Neural cell (in vitro differentiated cells): ENCODE measurements around the gene RGS16. TPM values are rescaled to one million over a fixed set of nuclear protein-coding genes. Genes with fewer than 3 reads are reported as not detected.

ENCODE experiments used
- H2AFZ ChIP-seq: fragments of 200-600, 300-800 bp; sonication (generic), shearing (Covaris generic); 2 replicates; pipeline ENCODE4 v1.6.0; 2014; ENCODE audit warnings: low read depth, mild to moderate bottlenecking, antibody characterized with exemption, low read length, moderate library complexity
- H3F3A ChIP-seq: fragments of 200-600 bp; shearing (Covaris generic); 2 replicates; pipeline ENCODE4 v1.6.1; 2016; ENCODE audit warnings: mild to moderate bottlenecking, moderate library complexity, mixed read lengths, antibody characterized with exemption, low read length; ENCODE audit not compliant: insufficient read depth, poor library complexity, severe bottlenecking
- H3K27ac ChIP-seq: fragments of 200-600, 300-800 bp; sonication (generic), shearing (Covaris generic); 2 replicates; pipeline ENCODE4 v1.5.1; 2014; ENCODE audit warnings: mild to moderate bottlenecking, low read length, moderate library complexity
- H3K27me3 ChIP-seq: fragments of 300-800, 200-600 bp; sonication (generic), shearing (Covaris generic); 2 replicates; pipeline ENCODE4 v1.6.0; 2014; ENCODE audit warnings: mild to moderate bottlenecking, low read depth, low read length, moderate library complexity; ENCODE audit not compliant: insufficient read depth
- H3K36me3 ChIP-seq: fragments of 300-800, 200-600 bp; sonication (generic), shearing (Covaris generic); 2 replicates; pipeline ENCODE4 v1.5.1; 2014; ENCODE audit warnings: mild to moderate bottlenecking, antibody characterized with exemption, low read length, moderate library complexity; ENCODE audit not compliant: insufficient read depth
- H3K4me2 ChIP-seq: fragments of 300-800, 200-600 bp; sonication (generic), shearing (Covaris generic); 2 replicates; pipeline ENCODE4 v1.6.0; 2014; ENCODE audit warnings: mild to moderate bottlenecking, low read length
- H3K4me3 ChIP-seq: fragments of 300-800, 200-600 bp; sonication (generic), shearing (Covaris generic); 2 replicates; pipeline ENCODE4 v1.5.1; 2014; ENCODE audit warnings: mild to moderate bottlenecking, low read length, moderate library complexity
- H3K79me2 ChIP-seq: fragments of 200-600 bp; shearing (Covaris generic); replicated peaks from 2 replicates; pipeline ENCODE4 v1.6.0; 2014; ENCODE audit warnings: mild to moderate bottlenecking, low read length, moderate library complexity; ENCODE audit not compliant: insufficient read depth
- H3K9ac ChIP-seq: fragments of 300-800, 200-600 bp; sonication (generic), shearing (Covaris generic); 2 replicates; pipeline ENCODE4 v1.6.1; 2016; ENCODE audit warnings: mild to moderate bottlenecking, low read length, mixed read lengths
- H3K9me2 ChIP-seq: fragments of 200-600 bp; shearing (Covaris generic); 2 replicates; pipeline ENCODE4 v1.6.1; 2016; ENCODE audit warnings: mild to moderate bottlenecking, low read length, mixed read lengths; ENCODE audit not compliant: insufficient read depth
- H3K9me3 ChIP-seq: fragments of 200-600, 300-800 bp; sonication (generic), shearing (Covaris generic); 2 replicates; pipeline ENCODE4 v1.6.1; 2016; ENCODE audit warnings: mild to moderate bottlenecking, mixed run types, low read length, moderate library complexity, mixed read lengths
- H4K20me1 ChIP-seq: fragments of 200-600 bp; shearing (Covaris generic); 2 replicates; pipeline ENCODE4 v1.6.1; 2016; ENCODE audit warnings: mild to moderate bottlenecking, mixed run types; ENCODE audit not compliant: insufficient read depth
- EZH2 ChIP-seq: fragments of 200-600, 300-800 bp; shearing (Covaris generic), sonication (generic); IDR thresholded peaks from 2 replicates; pipeline ENCODE4 v1.6.1; 2014; ENCODE audit warnings: antibody characterized with exemption, low read length, borderline replicate concordance, mild to moderate bottlenecking; ENCODE audit not compliant: insufficient read depth, poor library complexity, severe bottlenecking
- MXI1 ChIP-seq: fragments of 450-650 bp; conservative IDR thresholded peaks from 2 replicates; pipeline ENCODE4 v1.6.1; 2014; ENCODE audit warnings: antibody characterized with exemption, mild to moderate bottlenecking; ENCODE audit not compliant: poor library complexity, severe bottlenecking
- POLR2AphosphoS5 ChIP-seq: IDR thresholded peaks from 2 replicates; pipeline ENCODE4 v1.6.1; 2012
- RAD21 ChIP-seq: fragments of 450-650 bp; conservative IDR thresholded peaks from 2 replicates; pipeline ENCODE4 v1.6.1; 2014; ENCODE audit warnings: antibody characterized with exemption, mild to moderate bottlenecking, moderate library complexity
- REST ChIP-seq: IDR thresholded peaks from 2 replicates; pipeline ENCODE4 v1.6.1; 2012; ENCODE audit warnings: borderline replicate concordance
- SMC3 ChIP-seq: fragments of 450-650 bp; conservative IDR thresholded peaks from 2 replicates; pipeline ENCODE4 v1.6.1; 2014; ENCODE audit warnings: antibody characterized with exemption, mild to moderate bottlenecking, moderate library complexity; ENCODE audit not compliant: poor library complexity
- TAF1 ChIP-seq: IDR thresholded peaks from 2 replicates; pipeline ENCODE4 v1.6.1; 2012; ENCODE audit warnings: low read depth
- polyA plus RNA-seq: library from polyadenylated mRNA; depleted of rRNA; stranded (reverse); fragments of >200 nt; gene quantifications from 2 replicates; pipeline ENCODE4 v1.2.3, GENCODE V29; 2014
- TF ChIP-seq, protein P1 (sequence below): fragments of 450-650 bp; IDR thresholded peaks from 2 replicates; pipeline ENCODE4 v1.5.1; 2014; ENCODE audit warnings: antibody characterized with exemption, mild to moderate bottlenecking, moderate library complexity; ENCODE audit not compliant: poor library complexity, severe bottlenecking

Gene RGS16
- polyA plus RNA-seq, 1 donor from 2014 or later = 1.1 TPM

GRCh38 chr1:182589520-182589919 is 14.7 kb downstream of the RGS16 start:
- H4K20me1 ChIP-seq = no peaks in the 10 kb centered on the region
- H3K9me3 ChIP-seq = peaks cover 5% of the 10 kb centered on the region
- H3K36me3 ChIP-seq = no peaks in the 10 kb centered on the region
- no peak for TF ChIP-seq RAD21
- TF ChIP-seq EZH2 = no peak
- H3K9me2 ChIP-seq = no peaks in the 10 kb centered on the region
- peak overlapping the region; percentile 42 for H3K9ac ChIP-seq
- H3K27ac ChIP-seq = peak overlapping the region; percentile 16
- H3K79me2 ChIP-seq = no peaks in the 10 kb centered on the region
- no peaks in the 10 kb centered on the region for H3K27me3 ChIP-seq
- peak overlapping the region; percentile 56 for H3K4me3 ChIP-seq
- H3F3A ChIP-seq = no peaks in the 10 kb centered on the region
- H3K4me2 ChIP-seq = no peak overlapping the region
- H2AFZ ChIP-seq = no peak overlapping the region

GRCh38 chr1:182588500-182589396 is 15.4 kb downstream of the RGS16 start, which contains the start of gene RNASEL:
Gene RNASEL, minus strand, starts transcription at chr1:182589256. Its CDS starts 2,450 bp downstream, at chr1:182586806.
- Histone ChIP-seq H2AFZ (no peak within 1 kb of the TSS), H3K9me3 (peaks cover 5% of the 10 kb centered on the region), H3K27me3 (no peaks in the 10 kb centered on the region), H3K9ac (peak within 1 kb of the TSS; percentile 42), H3K4me3 (peak within 1 kb of the TSS; percentile 56), H3K36me3 (no peaks in the 10 kb centered on the region), H4K20me1 (no peaks in the 10 kb centered on the region), H3K27ac (peak within 1 kb of the TSS; percentile 16), H3F3A (no peaks in the 10 kb centered on the region), H3K79me2 (no peaks in the 10 kb centered on the region), H3K9me2 (no peaks in the 10 kb centered on the region), H3K4me2 (no peak within 1 kb of the TSS)
- no peak for TF ChIP-seq POLR2AphosphoS5
- no peak for TF ChIP-seq RAD21
- no peak for TF ChIP-seq EZH2
- no peak for TF ChIP-seq MXI1
- TF ChIP-seq SMC3 = no peak
- no peak for TF ChIP-seq REST
- TF ChIP-seq TAF1 = no peak
- TF ChIP-seq, protein P1, sequence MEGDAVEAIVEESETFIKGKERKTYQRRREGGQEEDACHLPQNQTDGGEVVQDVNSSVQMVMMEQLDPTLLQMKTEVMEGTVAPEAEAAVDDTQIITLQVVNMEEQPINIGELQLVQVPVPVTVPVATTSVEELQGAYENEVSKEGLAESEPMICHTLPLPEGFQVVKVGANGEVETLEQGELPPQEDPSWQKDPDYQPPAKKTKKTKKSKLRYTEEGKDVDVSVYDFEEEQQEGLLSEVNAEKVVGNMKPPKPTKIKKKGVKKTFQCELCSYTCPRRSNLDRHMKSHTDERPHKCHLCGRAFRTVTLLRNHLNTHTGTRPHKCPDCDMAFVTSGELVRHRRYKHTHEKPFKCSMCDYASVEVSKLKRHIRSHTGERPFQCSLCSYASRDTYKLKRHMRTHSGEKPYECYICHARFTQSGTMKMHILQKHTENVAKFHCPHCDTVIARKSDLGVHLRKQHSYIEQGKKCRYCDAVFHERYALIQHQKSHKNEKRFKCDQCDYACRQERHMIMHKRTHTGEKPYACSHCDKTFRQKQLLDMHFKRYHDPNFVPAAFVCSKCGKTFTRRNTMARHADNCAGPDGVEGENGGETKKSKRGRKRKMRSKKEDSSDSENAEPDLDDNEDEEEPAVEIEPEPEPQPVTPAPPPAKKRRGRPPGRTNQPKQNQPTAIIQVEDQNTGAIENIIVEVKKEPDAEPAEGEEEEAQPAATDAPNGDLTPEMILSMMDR = peak; percentile 26
